Fibroblast of skin of right quadriceps (primary cell): ENCODE measurements around the gene TDRD1.

Source experiments
- DNase-seq: peaks from one replicate; pipeline ENCODE4 v3.0.0-alpha.2; 2013

Gene TDRD1

GRCh38 chr10:114174695-114175188 lies 4.4 kb upstream of the TDRD1 start:
- DNase-seq, result no peak

GRCh38 chr10:114175667-114176066 lies 3.5 kb upstream of the TDRD1 start:
- no peak for DNase-seq

- DNase-seq, result no peak
These were observed 2.6 kb upstream of the TDRD1 start for GRCh38 chr10:114176511-114176910.

GRCh38 chr10:114179747-114180146 lies 594 bp downstream of the TDRD1 start:
- no peak for DNase-seq

GRCh38 chr10:114180937-114181336 lies 1.8 kb downstream of the TDRD1 start:
- DNase-seq, result no peak

GRCh38 chr10:114181971-114182370 lies 2.8 kb downstream of the TDRD1 start:
- DNase-seq, result no peak

- DNase-seq, result no peak
These were observed 4.4 kb downstream of the TDRD1 start for GRCh38 chr10:114183563-114183962.

- no peak for DNase-seq
These were observed 5.1 kb downstream of the TDRD1 start for GRCh38 chr10:114184276-114184675.

- no peak for DNase-seq
These were observed 8.8 kb downstream of the TDRD1 start for GRCh38 chr10:114188001-114188400.

- no peak for DNase-seq
These were observed 9.7 kb downstream of the TDRD1 start for GRCh38 chr10:114188900-114189299.

GRCh38 chr10:114189700-114190099 lies 10.5 kb downstream of the TDRD1 start:
- no peak for DNase-seq

- no peak for DNase-seq
These were observed 15.9 kb downstream of the TDRD1 start for GRCh38 chr10:114195079-114195478.

GRCh38 chr10:114199239-114199638 lies 20.1 kb downstream of the TDRD1 start:
- no peak for DNase-seq

- DNase-seq, result no peak
These were observed 23.7 kb downstream of the TDRD1 start for GRCh38 chr10:114202812-114203211.

GRCh38 chr10:114206902-114207301 lies 27.7 kb downstream of the TDRD1 start:
- DNase-seq, result no peak

GRCh38 chr10:114207349-114207748 lies 28.2 kb downstream of the TDRD1 start:
- DNase-seq, result no peak

GRCh38 chr10:114208351-114208750 lies 29.2 kb downstream of the TDRD1 start:
- no peak for DNase-seq

- DNase-seq, result no peak
These were observed 33.0 kb downstream of the TDRD1 start for GRCh38 chr10:114212153-114212552.

- no peak for DNase-seq
These were observed 35.9 kb downstream of the TDRD1 start for GRCh38 chr10:114215033-114215432.

GRCh38 chr10:114220281-114220680 lies 41.1 kb downstream of the TDRD1 start:
- no peak for DNase-seq

- no peak for DNase-seq
These were observed 42.1 kb downstream of the TDRD1 start for GRCh38 chr10:114221235-114221634.

GRCh38 chr10:114223066-114223465 lies 43.9 kb downstream of the TDRD1 start:
- DNase-seq, result no peak

- no peak for DNase-seq
These were observed 49.0 kb downstream of the TDRD1 start for GRCh38 chr10:114228156-114228555.

- DNase-seq, result no peak
These were observed 53.5 kb downstream of the TDRD1 start for GRCh38 chr10:114232561-114233176.

GRCh38 chr10:114233482-114233881 lies 54.3 kb downstream of the TDRD1 start:
- DNase-seq, result no peak
